ENCODE data around the gene ROGDI. TPM values are rescaled to one million over a fixed set of nuclear protein-coding genes. Genes with fewer than 3 reads are reported as not detected.

The ROGDI gene
- total RNA-seq (2022; extraction: Qiagen RNA extraction; ENCODE audit: low read depth): 10.7 to 16.2 TPM (median 15.6 TPM) in 5 replicates

DNA sequence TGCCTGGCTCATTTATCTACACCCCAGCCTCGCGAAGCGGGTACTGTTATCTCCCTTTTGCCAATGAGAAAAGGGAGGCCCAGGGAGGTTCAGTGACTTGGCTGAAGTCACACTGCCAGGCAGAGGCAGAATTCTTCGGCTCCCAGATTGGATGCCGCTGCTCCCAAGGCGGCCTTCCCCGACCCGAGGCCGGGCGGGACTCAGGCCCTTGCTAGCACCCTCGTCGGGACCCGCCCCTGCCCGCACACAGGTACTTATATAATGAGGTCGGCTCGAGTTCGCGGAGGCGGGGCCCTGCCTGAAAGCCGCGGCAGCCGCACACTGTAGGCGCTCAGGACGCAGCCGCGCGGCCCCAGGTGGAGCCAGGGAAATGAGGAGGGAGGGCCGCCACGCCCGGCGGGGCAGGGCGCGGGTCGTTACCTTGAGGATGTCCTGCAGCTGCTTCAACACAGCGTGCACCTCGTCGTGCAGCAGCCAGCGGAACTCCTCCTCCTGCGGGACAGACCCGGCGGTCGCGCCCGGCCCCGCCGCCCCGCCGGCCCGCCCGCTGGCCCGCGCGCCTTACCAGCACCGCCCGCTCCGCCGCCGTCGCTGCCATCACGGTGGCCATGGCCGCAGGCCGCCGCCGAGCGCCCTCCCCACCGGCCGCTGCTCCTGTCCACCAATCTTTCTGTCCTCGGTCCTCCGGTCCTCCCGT lies at the start of gene ROGDI:
Gene ROGDI (minus strand): TSS at position 672 of the 697 bp plus-strand sequence. CDS start 62 bp downstream, at position 610.

GRCh38 chr16:4846901-4847773 lies 44.7 kb upstream of the ROGDI start, which contains the start of the genes GLYR1 and UBN1:
TSS of gene GLYR1 (minus strand) at chr16:4847288. CDS start at chr16:4847265, 23 bp downstream.
TSS of gene UBN1 (plus strand) at chr16:4847481. CDS start at chr16:4852918, 5,437 bp downstream.

DNA sequence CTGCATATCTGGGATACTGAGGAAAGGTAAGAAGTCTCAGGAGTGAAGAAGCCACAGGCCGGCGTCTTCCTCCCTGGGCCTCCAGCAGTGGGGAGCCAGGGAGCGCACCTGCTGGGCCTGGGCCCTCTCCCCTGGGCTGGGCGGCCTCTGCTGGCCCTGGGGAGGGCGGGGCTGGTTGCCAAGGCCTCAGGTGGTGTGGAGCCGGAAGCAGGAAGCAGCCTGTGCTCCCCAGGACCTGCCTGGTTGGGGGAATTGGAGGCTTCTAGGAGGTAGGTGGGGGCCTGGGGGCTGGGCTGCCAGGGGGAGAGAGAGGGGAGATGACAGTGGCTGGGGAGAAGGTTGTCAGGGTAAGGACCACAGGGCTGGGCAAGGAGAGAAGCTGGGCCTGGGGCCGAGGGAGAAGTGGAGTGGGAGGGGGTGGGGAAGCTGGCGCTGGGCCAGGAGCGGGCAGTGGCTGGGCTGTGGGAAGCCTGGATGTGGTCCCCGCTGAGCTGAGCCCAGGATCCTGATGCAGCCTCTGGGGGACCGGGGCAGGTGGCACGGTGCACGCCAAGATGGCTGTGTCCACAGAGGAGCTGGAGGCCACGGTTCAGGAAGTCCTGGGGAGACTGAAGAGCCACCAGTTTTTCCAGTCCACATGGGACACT lies 7.1 kb downstream of the ROGDI start, which contains the start of gene SMIM22:
Gene SMIM22 (plus strand): TSS at position 189 of the 647 bp plus-strand sequence. CDS start 366 bp downstream, at position 555.

DNA sequence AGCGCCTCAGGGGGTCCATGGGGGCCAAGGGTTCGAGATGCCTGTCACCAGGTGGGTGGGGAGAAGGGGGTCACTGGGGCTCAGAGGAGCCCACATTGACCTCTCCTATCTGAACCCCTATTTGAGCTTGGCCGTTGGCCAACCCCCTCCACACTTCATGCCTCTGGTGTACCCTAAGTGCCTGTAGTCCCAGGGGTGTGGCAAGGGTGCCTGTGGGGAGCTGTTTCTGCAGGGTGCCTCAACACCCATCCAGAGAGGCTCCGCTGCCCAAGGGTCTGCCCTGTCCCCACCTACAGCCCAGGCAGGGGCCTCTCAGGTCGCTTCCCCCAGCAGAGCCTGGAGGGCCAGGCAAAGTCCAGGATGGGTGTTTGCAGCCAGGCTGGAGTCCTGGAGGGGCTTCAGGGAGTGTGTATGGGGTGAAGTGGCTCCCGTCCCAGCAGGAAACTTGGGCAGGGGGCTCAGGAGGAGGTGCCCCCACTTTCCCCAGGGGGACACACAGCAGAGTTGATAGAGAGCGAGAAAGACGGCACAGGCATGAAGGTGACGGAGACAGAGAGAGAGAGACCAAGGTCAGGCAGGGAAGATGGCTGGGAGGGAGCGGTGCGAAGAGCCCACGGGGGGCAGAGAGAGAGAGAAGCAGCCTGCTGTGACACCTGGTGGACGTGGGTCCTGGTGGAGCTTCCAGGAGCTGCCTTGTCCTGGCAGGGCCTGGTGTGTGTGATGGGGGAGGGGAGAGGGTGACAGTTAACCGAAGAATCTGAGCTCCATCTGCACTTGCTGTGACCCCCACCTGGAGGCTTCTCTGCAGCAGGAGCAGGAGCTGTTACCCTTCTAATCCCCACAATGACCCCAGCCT lies 14.6 kb downstream of the ROGDI start, which contains the start of gene SEPTIN12:
Gene SEPTIN12 (minus strand): TSS at position 719 of the 856 bp plus-strand sequence. CDS start 700 bp downstream, at position 19.

DNA sequence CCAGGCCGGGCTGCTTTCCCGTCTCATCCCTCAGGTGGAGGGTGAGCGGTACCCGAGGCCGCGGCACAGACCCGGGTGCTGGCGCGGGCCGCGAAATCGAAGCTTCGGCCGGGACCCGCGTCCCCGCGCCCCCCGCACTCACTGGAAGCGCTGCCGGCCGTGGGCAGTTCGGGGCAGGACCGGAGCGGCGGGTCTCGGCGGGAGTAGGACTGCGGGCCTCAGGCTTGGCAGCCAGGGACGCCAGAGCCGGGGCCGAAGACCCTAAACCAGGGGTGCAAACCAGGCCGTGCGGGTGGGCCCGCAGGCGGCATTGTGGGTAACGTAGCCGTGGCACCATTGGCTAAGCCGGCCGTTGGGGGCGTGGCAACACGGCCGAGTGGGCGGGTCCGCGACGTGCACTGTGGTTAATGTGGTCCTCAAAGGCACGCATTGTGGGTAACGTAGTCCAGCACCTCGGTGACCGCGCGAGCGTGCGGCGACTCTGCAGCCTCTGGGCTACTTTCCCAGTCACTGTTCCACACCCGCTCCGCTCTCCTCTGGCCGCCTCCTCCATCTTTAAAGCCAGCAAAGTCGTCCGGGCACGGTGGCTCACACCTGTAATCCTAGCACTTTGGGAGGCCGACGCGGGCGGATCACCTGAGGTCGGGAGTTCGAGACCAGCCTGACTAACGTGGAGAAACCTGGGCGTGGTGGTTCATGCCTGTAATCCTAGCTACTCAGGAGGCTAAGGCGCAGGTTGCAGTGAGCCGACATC lies 35.4 kb downstream of the ROGDI start, which contains the start of gene ZNF500:
Gene ZNF500 (minus strand): TSS at position 288 of the 754 bp plus-strand sequence. CDS start 1,184 bp downstream, outside the sequence.

Other genes starting within 250 kb of the ROGDI start
- 0.04 to 0.06 TPM in 2 of 5 replicates, not detected in the others for gene C16orf96, start 246.3 kb downstream of the ROGDI start, total RNA-seq (2022; extraction: Qiagen RNA extraction; ENCODE audit: low read depth)
- 24.3 to 67.9 TPM (median 60.3 TPM) in 5 replicates for gene UBALD1, start 187.7 kb downstream of the ROGDI start, total RNA-seq (2022; extraction: Qiagen RNA extraction; ENCODE audit: low read depth)
- gene MGRN1, start 177.8 kb downstream of the ROGDI start, total RNA-seq (2022; extraction: Qiagen RNA extraction; ENCODE audit: low read depth): 29.4 to 49.3 TPM (median 40.3 TPM) in 5 replicates
- 13.1 to 26.3 TPM (median 24.8 TPM) in 5 replicates for gene NUDT16L1, start 109.1 kb downstream of the ROGDI start, total RNA-seq (2022; extraction: Qiagen RNA extraction; ENCODE audit: low read depth)
- 16.5 to 28.9 TPM (median 28.2 TPM) in 5 replicates for gene ANKS3, start 68.4 kb downstream of the ROGDI start, total RNA-seq (2022; extraction: Qiagen RNA extraction; ENCODE audit: low read depth)
- 1.2 to 2.1 TPM (median 1.4 TPM) in 5 replicates for gene DNAAF8, start 68.1 kb downstream of the ROGDI start, total RNA-seq (2022; extraction: Qiagen RNA extraction; ENCODE audit: low read depth)
- gene ZNF500, start 35.5 kb downstream of the ROGDI start, total RNA-seq (2022; extraction: Qiagen RNA extraction; ENCODE audit: low read depth): 5.4 to 10.9 TPM (median 8.2 TPM) in 5 replicates
- gene SEPTIN12, start 14.3 kb downstream of the ROGDI start, total RNA-seq (2022; extraction: Qiagen RNA extraction; ENCODE audit: low read depth): not detected in 5 replicates
- not detected in 5 replicates for gene SMIM22, start 7.3 kb downstream of the ROGDI start, total RNA-seq (2022; extraction: Qiagen RNA extraction; ENCODE audit: low read depth)
- 40.4 to 43.5 TPM (median 41.0 TPM) in 5 replicates for gene GLYR1, start 44.7 kb upstream of the ROGDI start, total RNA-seq (2022; extraction: Qiagen RNA extraction; ENCODE audit: low read depth)
- gene UBN1, start 44.8 kb upstream of the ROGDI start, total RNA-seq (2022; extraction: Qiagen RNA extraction; ENCODE audit: low read depth): 21.5 to 30.9 TPM (median 27.2 TPM) in 5 replicates
- 2.6 to 4.8 TPM (median 4.1 TPM) in 5 replicates for gene PPL, start 134.5 kb upstream of the ROGDI start, total RNA-seq (2022; extraction: Qiagen RNA extraction; ENCODE audit: low read depth)
- gene SEC14L5, start 155.7 kb upstream of the ROGDI start, total RNA-seq (2022; extraction: Qiagen RNA extraction; ENCODE audit: low read depth): 0.05 to 0.11 TPM (median 0.11 TPM) in 3 of 5 replicates, not detected in the others
- gene NAGPA, start 231.3 kb upstream of the ROGDI start, total RNA-seq (2022; extraction: Qiagen RNA extraction; ENCODE audit: low read depth): 12.4 to 19.2 TPM (median 18.4 TPM) in 5 replicates

Data from A549 treated with ZK216348 at 1 μM for 4 hours (cell line).